T-helper 2 cell treated with Interferon-gamma antibody and Interleukin-4, amounts not matched to agents 100 ng/mL and 5 ng/mL, for 36 hours (primary cell): Measurements from ENCODE around the gene VANGL2. TPM values are rescaled to one million over a fixed set of nuclear protein-coding genes. Genes with fewer than 3 reads are reported as not detected.

Source experiments
- intact Hi-C: fragments of 100-400 bp; cut with micrococcal nuclease; formaldehyde crosslinking; loops from one replicate; pipeline ENCODE4 v1.15.1; 2023
- total RNA-seq: library from RNA; stranded (reverse); gene quantifications from 2 replicates; pipeline ENCODE4 v1.2.3, GENCODE V29; 2022

VANGL2 gene
- total RNA-seq, 1 donor from 2014 or later = not detected

DNA sequence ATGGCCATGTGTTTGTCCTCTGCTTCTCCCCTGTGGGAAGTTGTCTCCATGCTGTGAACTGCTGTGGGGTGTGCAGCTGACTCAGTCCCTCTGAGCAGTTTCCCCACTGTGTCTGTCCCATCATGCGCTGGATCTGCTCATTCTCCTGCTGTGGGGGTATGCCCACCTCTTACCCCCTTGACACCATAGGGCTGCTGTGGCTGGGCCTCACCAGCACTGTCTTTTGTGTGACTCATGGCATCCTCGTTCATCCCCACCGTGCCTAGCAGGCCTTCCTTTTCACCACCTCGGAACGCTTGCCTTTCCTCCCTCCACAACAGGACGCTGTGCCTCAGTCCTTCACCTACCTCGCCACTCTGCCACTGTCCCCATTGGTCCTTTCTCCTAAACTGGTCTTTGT is 27.3 kb downstream of the VANGL2 start:
- intact Hi-C loops = loop anchor here (2.0 kb wide), 2 partner anchors 33 to 93 kb away; no protein-coding TSS in a partner anchor

DNA sequence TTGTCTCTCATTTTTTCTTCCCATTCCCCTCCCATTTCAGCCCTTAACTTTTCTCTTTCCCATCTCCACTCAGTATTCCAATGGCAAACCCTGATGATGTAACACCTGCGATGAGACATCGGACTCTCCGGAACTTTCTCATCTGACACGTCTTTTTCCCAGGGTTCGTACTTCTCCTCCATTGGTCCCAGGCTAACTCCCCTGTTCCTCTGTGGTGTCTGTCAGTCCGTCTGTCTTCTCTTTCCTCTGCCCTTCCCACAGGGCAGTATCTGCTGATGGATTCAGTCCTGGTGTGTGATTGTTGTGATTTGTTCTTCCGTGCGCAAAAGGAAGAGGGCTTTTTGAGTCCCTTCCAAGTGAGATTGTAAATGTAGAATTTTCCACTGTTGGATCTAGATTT is 27.7 kb downstream of the VANGL2 start:
- intact Hi-C loops = loop anchor here (2.0 kb wide), 2 partner anchors 33 to 93 kb away; no protein-coding TSS in a partner anchor

DNA sequence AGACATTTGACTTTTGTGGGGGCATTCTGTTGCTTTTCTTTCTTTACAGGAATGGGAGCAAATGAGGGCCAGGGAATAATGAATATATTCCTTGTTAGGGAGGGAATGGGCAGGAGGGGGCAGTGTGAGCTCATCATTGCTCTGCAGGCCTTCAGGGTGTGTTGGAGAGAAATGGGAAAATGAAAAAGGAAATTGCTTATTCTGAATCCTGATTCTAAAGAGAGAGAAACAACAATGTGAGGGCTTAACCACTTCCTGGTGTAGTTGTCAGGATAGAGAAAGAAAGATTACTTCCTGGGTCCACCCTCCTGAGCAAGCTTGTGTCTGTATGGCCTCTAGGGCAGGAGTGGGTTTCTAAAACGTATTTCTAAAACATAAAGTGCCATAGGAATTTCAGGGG is 28.3 kb downstream of the VANGL2 start:
- intact Hi-C loops = loop anchor here (1.0 to 2.0 kb wide), 4 partner anchors 32 to 179 kb away; no protein-coding TSS in a partner anchor

DNA sequence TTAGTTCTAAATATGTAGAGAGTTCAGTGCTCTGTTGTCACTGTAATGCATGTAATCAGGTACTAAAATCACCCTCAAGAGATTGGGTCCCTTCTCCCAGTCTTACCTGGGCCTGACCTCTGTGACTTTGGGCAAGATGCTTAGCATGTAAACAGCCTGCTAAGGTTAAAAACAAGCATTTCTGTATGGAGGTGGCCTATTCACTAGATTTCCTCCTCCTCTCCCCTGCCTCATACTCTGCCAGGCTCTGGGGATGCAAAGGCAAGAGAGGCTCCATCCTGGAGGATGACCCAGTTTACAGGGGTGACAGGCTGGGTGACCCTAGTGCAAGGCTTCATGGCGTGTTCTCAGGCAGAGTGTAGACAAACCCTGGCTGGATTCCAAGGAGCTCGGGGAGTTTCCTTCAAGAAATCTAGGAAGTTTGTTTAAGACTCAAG is 28.8 kb downstream of the VANGL2 start:
- intact Hi-C loops = loop anchor here (1.0 to 2.0 kb wide), 4 partner anchors 32 to 178 kb away; no protein-coding TSS in a partner anchor

DNA sequence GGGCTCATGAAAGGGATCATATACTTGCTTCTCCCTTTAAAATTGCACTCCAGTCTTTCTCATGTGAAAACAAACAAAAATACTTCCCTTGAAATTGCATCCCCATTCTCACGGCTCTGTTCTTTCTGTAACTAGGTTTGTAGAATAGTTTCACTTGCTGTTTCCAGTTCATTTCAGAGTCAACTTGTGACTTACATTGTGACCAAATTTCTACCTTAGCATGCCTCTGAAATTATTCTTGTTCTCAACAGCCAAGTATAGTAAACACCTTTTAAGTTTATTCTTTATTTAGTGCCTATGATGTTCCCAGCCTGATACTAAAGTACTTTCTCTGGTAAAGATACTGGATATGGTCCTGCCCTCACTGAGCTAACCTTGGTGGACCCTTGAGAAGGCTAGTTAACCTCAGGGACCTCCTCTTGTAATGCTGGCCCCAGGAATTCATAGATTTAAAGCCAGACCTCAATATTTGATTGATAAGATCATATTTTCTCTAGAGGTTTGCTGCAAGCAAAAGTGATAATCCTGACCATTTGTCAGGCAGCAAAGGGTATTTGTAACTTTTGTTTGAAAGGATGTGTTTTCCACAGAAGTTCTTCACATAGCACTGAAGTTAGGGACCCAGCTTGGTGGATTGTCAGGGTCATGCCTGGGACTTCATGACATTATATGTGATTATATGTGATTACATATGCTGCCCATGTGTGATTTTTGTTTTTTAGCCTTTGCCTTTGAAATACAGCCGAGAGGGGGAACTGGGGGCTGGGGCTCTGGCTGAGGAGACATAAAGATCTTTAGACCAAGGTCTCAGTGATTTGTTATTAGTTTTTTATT is 29.6 kb downstream of the VANGL2 start:
- intact Hi-C loops = loop anchor here (1.0 to 2.0 kb wide), 4 partner anchors 31 to 177 kb away; no protein-coding TSS in a partner anchor

DNA sequence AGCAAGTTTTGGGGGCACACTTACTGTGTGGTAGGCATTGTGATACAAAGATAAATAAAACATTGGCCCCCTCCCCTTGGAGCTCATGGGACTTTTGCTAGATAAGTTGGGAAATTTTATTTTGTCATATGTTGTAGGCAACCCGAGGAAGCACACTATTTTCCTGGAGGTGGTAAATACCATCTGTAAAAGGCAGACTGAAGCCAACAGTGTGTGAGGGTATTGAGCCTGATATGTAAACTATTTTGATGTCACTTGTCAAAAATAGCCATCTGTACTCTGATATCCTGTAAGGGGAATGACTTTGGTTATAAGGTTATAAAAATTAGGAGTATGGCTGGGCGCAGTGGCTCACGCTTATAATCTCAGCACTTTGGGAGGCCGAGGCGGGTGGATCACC is 30.6 kb downstream of the VANGL2 start:
- intact Hi-C loops = no loop called here

DNA sequence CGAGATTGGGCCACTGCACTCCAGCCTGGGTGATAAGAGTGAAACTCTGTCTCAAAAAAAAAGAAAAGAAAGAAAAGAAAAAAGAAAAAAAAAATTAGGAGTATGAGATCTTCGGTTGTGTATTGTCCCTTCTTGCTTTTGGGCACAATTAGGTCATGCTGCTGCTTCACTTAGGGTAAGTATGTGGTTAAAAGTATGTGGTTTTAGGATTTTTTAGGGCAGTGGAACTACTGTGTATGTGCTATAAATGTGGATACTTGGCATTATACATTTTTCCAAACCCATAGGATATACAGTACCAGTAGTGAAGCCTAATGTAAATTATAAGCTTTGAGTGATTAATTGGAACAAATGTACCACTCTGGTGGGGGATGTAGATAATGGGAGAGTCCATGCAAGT is 31.2 kb downstream of the VANGL2 start:
- intact Hi-C loops = no loop called here

DNA sequence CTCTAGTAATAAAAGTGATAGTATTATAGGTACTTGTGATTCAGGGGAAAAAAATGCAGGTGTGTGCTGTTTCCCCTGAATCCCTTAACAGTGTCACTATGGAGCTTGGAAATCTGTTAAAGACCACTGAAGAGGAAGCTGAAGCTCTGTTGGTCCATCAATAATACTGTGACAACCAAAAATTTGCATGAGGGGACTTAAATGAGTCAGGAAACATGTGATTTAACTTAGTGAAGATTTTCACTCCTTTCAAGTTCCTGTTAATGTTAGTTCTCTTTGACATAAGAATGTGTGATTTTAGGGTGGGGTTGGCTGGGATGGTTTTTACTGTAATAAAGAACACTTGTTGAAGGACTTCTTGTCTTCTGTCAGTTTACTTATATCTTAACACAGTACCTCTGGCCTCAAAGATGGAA is 32.0 kb downstream of the VANGL2 start:
- intact Hi-C loops = no loop called here

DNA sequence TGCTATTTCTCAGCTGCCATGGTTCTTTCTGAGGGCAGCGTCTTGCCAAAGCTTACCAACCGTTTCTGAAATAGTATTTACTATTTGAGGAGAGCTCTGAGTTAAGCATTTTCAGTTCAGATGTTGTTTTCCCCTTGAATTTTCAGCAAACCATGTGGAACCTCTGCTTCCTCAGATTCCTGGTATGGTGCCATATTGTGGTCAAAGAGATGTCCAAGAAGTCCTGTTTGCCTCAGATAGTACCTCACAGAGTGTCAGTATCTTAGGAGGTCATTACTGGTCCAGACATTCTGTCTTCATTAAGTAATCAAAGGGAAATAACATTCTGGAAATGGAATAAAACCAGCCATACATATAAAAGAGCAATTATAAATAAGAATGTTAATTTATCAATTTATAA is 36.6 kb downstream of the VANGL2 start:
- intact Hi-C loops = loop anchor here (5.0 kb wide), 1 partner anchor 35 kb away; no protein-coding TSS in a partner anchor

DNA sequence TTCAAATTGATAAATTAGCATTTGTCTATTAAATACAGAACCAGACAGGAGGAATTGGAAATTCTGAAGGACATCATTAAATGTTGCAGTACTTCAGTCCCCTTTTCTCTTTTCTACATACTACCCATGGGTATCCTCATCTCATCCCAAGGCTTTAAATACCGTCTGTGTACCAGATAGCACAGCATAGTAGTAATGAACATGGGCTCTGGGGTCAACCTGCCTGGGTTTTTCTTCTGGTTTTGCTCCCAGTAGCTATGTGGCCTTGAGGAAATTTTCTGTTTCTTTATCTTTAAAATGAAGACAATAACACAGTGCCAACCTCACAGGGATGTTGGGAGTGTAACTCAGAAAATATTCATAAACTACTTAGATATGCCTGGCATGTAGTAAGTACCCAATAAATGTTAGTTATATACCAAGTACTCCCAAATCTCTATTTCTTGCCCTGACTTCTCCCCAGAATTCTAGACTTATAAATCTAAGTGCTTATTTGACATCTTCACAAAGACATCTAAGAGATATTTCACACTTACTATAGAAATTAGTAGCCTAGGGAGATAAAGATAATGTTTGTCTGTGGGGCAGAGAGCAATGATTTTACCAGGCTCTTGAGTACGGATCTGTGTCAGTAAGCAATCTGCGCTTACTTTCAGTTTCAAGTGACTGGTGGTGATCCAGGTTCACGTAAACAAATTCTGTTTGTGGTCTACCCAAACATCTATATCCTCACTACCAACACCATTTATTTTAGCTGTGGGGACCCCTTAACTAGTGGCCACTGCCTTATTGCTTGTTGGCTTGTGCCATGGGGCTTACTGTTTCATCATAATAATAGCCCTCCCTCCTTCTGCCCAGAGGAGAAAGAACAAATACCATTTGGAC is 37.3 kb downstream of the VANGL2 start:
- intact Hi-C loops = loop anchor here (5.0 kb wide), 1 partner anchor 35 kb away; no protein-coding TSS in a partner anchor

DNA sequence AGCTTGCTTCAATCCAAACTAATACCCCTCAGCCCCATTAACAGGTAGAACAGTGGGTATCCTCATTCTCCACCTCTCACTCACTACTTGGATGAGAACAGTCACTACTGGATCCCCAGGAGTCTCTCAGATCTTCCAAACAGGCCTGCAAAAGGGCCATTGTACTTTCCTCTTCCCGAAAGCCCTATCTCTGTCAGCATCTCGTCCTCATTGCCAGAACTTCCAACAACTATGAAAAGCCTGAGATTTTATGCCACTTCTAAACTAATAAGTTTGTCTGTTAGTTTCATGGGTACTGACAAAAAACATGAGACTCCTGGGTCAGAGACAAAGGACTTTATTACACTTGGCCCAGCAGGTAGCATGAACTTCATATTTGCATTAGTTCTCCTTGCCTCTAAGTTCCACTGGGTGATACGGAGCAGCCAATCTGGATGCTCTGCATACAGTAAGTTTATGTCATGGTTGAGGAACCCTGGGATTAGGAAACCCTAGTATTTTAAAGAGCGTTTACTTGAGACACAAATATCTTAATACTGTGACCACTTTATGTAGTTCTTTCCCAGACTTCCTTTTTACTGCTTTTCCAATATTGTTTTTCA is 38.1 kb downstream of the VANGL2 start:
- intact Hi-C loops = loop anchor here (5.0 kb wide), 1 partner anchor 34 kb away; no protein-coding TSS in a partner anchor

DNA sequence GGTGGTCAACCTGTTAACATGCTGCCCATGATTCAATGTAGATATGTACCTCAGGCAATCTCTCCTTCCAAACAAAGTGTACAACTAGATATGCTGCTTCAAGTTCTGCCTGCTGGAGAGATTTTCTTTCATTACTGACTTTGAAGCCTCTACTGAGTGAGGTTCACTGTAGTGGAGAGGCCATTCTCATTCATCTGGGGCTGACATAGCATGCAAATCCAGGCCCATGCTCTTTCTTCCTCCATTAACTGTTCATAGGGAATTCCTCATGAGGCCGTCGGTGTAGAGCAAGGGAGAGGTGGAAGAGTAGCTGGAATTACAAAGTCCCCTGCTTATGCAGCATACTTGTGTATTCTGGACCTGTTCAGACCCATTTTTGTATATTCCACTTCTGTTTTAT is 38.6 kb downstream of the VANGL2 start:
- intact Hi-C loops = loop anchor here (5.0 kb wide), 1 partner anchor 33 kb away; no protein-coding TSS in a partner anchor

DNA sequence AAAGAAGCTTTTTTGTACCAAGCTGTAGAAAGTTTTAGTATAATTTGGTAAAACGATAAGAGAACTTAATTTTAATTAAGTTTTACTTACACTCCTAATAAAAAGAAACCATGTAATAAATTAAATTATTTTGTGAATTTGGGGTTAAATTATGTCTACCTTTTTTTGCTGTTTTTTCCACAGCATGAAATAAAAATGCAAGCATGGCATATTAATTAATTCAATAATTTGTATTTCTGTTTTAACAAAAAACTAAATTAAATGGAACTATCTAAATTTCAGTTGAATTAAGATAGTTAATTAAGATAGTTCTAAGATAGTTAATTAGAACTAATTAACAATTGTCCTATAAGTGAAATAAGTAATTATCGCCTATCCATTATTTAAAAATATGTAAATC is 39.4 kb downstream of the VANGL2 start:
- intact Hi-C loops = loop anchor here (5.0 kb wide), 1 partner anchor 33 kb away; no protein-coding TSS in a partner anchor

DNA sequence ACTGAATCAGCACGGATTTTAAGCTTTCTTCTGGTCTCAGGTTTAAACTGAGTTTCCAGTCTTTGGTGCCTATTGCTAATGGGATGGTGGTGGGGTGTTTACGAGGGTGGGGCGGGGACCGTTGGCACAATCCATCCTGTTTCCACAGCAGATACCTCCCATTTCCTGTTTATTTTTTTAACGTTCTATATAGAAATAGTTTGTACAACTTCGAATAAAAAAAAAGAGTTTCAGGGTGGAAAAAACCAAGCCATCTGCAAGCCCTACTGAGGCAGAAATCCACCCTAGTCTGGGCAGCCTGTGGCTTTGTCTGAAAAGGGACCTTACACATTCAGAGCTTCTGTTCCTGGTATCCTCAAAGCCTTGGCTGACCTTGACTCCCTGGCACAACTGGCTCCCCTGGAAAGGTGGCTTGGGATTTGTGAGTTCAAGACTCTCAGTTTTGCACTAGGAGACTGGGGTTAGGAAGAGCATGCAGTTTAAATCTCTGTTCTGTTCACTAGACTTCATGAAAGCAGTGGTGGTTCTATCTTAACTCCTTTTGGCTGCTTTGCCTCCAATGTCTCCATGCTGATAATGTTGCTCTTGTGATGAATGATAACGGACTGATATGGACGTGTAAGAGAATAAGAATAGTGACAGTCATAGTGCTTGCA is 46.7 kb downstream of the VANGL2 start:
- intact Hi-C loops = no loop called here

DNA sequence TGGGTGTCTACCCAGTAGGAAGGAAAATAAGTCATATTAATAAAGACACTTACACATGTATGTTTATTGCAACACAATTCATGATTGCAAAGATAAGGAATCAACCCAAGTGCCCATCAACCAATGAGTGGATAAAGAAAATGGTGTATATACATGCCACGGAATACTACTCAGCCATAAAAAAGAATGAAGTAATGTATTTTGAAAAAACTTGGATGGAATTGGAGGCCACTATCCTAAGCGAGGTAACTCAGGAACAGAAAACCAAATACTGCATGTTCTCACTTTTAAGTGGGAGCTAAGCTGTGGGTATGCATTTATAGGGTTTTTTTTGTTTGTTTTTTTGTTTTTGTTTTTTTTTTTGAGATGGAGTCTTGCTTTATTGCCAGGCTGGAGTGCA is 49.1 kb downstream of the VANGL2 start:
- intact Hi-C loops = no loop called here

DNA sequence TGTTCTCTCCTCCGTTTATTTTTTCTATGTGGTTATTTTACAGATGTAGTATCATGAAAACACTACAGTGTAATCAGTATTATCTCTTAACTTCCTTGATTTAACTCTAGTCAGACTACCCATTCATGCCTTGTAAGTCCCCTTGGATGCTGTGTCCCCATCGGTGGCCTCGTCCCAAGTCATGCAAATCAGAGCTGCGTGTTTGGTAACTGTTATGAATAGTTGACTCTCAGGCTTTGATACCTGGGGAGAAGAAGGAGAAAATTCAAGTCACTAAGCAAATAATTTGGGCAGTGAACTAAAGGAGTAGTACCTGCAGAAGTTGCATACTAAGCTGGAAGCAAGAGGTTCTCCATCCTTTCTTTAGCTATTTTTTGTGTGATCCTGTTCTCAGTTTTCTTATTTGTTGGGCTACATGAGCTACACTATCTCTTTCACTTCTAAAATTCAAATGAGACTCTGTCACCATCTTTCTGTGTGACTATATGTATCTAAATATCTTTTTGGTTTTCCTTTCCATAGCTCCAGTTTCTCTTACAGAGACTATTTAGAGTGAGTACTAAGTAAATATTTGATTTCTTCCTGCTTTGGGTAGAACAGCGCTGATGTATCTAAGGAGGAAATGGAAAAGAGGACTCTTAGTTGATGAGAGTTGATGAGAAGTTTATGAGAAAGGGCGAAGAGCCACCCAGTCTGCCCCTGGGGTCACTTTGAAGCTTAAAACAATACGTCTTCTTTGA is 50.9 kb downstream of the VANGL2 start:
- intact Hi-C loops = no loop called here

DNA sequence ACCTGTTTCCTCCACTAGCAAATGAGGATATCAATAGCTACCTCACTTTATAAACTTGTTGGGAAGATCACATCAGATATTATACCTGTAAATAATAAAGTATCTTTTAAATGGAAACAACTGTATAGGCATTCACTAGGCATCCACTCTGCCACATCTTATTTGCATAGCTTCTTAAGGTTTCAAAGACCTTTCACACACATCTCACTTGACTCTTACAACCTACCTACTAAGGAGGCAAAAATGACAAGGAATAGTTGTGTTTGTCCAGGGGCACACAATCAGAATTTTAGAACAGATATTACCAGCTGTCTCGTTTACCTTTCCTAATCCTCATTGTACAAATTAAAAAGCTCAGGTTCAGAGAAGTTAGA is 51.5 kb downstream of the VANGL2 start:
- intact Hi-C loops = no loop called here

DNA sequence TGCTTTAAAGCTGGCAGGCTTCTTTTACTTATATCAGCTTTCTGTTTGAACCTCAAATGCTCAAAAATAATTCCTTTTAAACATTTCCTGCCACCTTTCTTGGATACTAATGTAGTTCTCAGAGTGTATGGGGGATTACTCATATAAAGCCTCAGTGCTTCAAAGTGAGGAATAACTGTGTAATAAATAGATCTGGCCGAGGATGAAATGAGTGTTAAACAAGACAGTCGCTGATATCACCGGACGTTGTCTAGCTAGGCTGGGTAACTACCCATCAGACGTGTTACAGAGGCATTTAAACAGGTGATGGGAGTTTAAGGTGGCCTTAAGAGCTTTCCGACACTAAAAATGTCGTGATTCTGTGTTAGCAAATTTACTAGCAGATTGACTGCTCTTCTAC is 53.1 kb downstream of the VANGL2 start:
- intact Hi-C loops = no loop called here

DNA sequence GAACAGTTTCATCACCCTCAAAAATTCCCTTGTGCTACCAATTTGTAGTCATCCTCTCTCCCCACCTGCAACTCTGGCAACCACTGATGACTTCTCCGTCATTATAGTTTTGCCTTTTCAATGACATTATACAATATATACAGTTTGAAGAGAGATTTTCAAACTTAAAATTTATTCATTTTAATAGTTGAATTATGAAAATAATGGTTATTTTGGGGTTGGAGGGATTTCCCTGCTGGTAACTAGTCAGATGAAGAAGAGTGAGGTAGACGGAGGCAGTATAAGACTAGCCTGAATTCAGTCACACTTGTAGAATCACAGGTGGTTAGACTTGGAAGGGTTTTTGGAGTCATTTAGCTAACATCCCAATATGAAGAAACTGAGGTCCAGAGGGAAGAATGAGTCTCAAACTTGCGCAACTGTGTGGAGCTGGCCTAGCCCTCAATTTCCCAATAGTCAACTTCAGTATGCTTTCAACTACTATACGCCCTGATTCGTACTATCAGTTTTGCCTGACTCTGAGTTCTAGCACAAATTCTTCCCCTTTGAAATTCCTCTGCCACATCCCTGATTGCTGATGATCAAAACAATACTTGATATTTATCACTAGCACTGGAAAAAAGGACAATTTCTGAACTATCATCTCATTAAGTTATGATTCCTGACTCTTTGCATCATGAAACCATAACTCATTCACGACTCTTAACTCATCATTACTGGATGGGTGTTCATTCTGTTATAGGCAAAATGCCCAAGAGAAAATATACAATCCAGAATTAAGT is 54.2 kb downstream of the VANGL2 start:
- intact Hi-C loops = no loop called here
